Activated naive CD8-positive, alpha-beta T cell (primary cell): ENCODE measurements around the gene KEL.
"Not testable (repeated sequence)": the region's sequence is repeated elsewhere in the genome, so short reads cannot be mapped to it uniquely, and the experiment has no call there.

Experiments
- H3K27ac Mint-ChIP-seq: one replicate; pipeline ENCODE4 v1.8.0; 2021; ENCODE audit warnings: mixed read lengths
- H3K27me3 Mint-ChIP-seq: one replicate; pipeline ENCODE4 v1.8.0; 2021; ENCODE audit warnings: mixed read lengths
- H3K36me3 Mint-ChIP-seq: one replicate; pipeline ENCODE4 v1.8.0; 2021; ENCODE audit warnings: mixed read lengths
- H3K4me1 Mint-ChIP-seq: one replicate; pipeline ENCODE4 v1.8.0; 2021; ENCODE audit warnings: low read depth, mixed read lengths
- H3K4me3 Mint-ChIP-seq: one replicate; pipeline ENCODE4 v1.8.0; 2021; ENCODE audit warnings: mild to moderate bottlenecking, mixed read lengths
- H3K9me3 Mint-ChIP-seq: one replicate; pipeline ENCODE4 v1.8.0; 2021; ENCODE audit warnings: low read depth, mixed read lengths

KEL gene

GRCh38 chr7:142978402-142978801 is 16.2 kb upstream of the KEL start:
- H3K27ac Mint-ChIP-seq, H3K4me3 Mint-ChIP-seq, H3K27me3 Mint-ChIP-seq, H3K36me3 Mint-ChIP-seq, H3K4me1 Mint-ChIP-seq: not testable (repeated sequence)
- H3K9me3 Mint-ChIP-seq: peaks cover 15% of the 10 kb centered on the region

- no peaks in the 10 kb centered on the region for H3K4me1 Mint-ChIP-seq
- no peaks in the 10 kb centered on the region for H3K36me3 Mint-ChIP-seq
- H3K4me3 Mint-ChIP-seq: no peak overlapping the region
- peaks cover 4% of the 10 kb centered on the region for H3K9me3 Mint-ChIP-seq
- no peak overlapping the region for H3K27ac Mint-ChIP-seq
- peaks cover 7% of the 10 kb centered on the region for H3K27me3 Mint-ChIP-seq
Observed at GRCh38 chr7:142974626-142975025, 12.5 kb upstream of the KEL start.

GRCh38 chr7:142969183-142969582 is 7.0 kb upstream of the KEL start:
- H3K9me3 Mint-ChIP-seq: no peaks in the 10 kb centered on the region
- peaks cover 19% of the 10 kb centered on the region for H3K27me3 Mint-ChIP-seq
- H3K4me3 Mint-ChIP-seq: no peak overlapping the region
- H3K4me1 Mint-ChIP-seq: no peaks in the 10 kb centered on the region
- no peaks in the 10 kb centered on the region for H3K36me3 Mint-ChIP-seq
- H3K27ac Mint-ChIP-seq: no peak overlapping the region

- Mint-ChIP-seq H3K36me3 (no peaks in the 10 kb centered on the region), H3K9me3 (no peaks in the 10 kb centered on the region), H3K4me3 (no peak overlapping the region), H3K27me3 (peaks cover 21% of the 10 kb centered on the region), H3K27ac (no peak overlapping the region), H3K4me1 (no peaks in the 10 kb centered on the region)
Observed at GRCh38 chr7:142968229-142968628, 6.1 kb upstream of the KEL start.

- peaks cover 13% of the 10 kb centered on the region for H3K27me3 Mint-ChIP-seq
- no peak overlapping the region for H3K4me3 Mint-ChIP-seq
- H3K4me1 Mint-ChIP-seq: no peaks in the 10 kb centered on the region
- no peaks in the 10 kb centered on the region for H3K36me3 Mint-ChIP-seq
- H3K9me3 Mint-ChIP-seq: no peaks in the 10 kb centered on the region
- no peak overlapping the region for H3K27ac Mint-ChIP-seq
Observed at GRCh38 chr7:142964502-142965246, 2.5 kb upstream of the KEL start.

- H3K9me3 Mint-ChIP-seq: no peaks in the 10 kb centered on the region
- no peaks in the 10 kb centered on the region for H3K4me1 Mint-ChIP-seq
- H3K27me3 Mint-ChIP-seq: peaks cover 13% of the 10 kb centered on the region
- H3K27ac Mint-ChIP-seq: no peak overlapping the region
- H3K36me3 Mint-ChIP-seq: no peaks in the 10 kb centered on the region
- H3K4me3 Mint-ChIP-seq: no peak overlapping the region
Observed at GRCh38 chr7:142963993-142964392, 1.8 kb upstream of the KEL start.

GRCh38 chr7:142962991-142963390 is 828 bp upstream of the KEL start:
- Mint-ChIP-seq H3K27ac (no peak overlapping the region), H3K9me3 (no peaks in the 10 kb centered on the region), H3K27me3 (peaks cover 14% of the 10 kb centered on the region), H3K4me3 (no peak overlapping the region), H3K4me1 (no peaks in the 10 kb centered on the region), H3K36me3 (no peaks in the 10 kb centered on the region)

- Mint-ChIP-seq H3K9me3 (peaks cover 4% of the 10 kb centered on the region), H3K27me3 (peaks cover 8% of the 10 kb centered on the region), H3K4me3 (no peak overlapping the region), H3K36me3 (peaks cover 2% of the 10 kb centered on the region), H3K27ac (no peak overlapping the region), H3K4me1 (no peaks in the 10 kb centered on the region)
Observed at GRCh38 chr7:142961595-142961972, 579 bp downstream of the KEL start.

- no peaks in the 10 kb centered on the region for H3K4me1 Mint-ChIP-seq
- H3K27me3 Mint-ChIP-seq: peaks cover 8% of the 10 kb centered on the region
- no peak overlapping the region for H3K27ac Mint-ChIP-seq
- H3K9me3 Mint-ChIP-seq: peaks cover 10% of the 10 kb centered on the region
- H3K36me3 Mint-ChIP-seq: peaks cover 4% of the 10 kb centered on the region
- H3K4me3 Mint-ChIP-seq: no peak overlapping the region
Observed at GRCh38 chr7:142960955-142961512, 1.1 kb downstream of the KEL start.

GRCh38 chr7:142959202-142959601 is 3.0 kb downstream of the KEL start:
- no peak overlapping the region for H3K27ac Mint-ChIP-seq
- H3K4me3 Mint-ChIP-seq: no peak overlapping the region
- peaks cover 6% of the 10 kb centered on the region for H3K36me3 Mint-ChIP-seq
- H3K27me3 Mint-ChIP-seq: peaks cover 3% of the 10 kb centered on the region
- H3K9me3 Mint-ChIP-seq: peaks cover 20% of the 10 kb centered on the region
- no peaks in the 10 kb centered on the region for H3K4me1 Mint-ChIP-seq

- H3K36me3 Mint-ChIP-seq: peaks cover 6% of the 10 kb centered on the region
- H3K4me3 Mint-ChIP-seq: no peak overlapping the region
- peaks cover 26% of the 10 kb centered on the region for H3K9me3 Mint-ChIP-seq
- H3K4me1 Mint-ChIP-seq: no peaks in the 10 kb centered on the region
- H3K27me3 Mint-ChIP-seq: peaks cover 2% of the 10 kb centered on the region
- H3K27ac Mint-ChIP-seq: no peak overlapping the region
Observed at GRCh38 chr7:142957723-142958122, 4.4 kb downstream of the KEL start.

- Mint-ChIP-seq H3K27ac (no peak overlapping the region), H3K27me3 (peaks cover 2% of the 10 kb centered on the region), H3K4me3 (no peak overlapping the region), H3K9me3 (peaks cover 26% of the 10 kb centered on the region), H3K36me3 (peaks cover 6% of the 10 kb centered on the region), H3K4me1 (no peaks in the 10 kb centered on the region)
Observed at GRCh38 chr7:142956951-142957623, 5.1 kb downstream of the KEL start.

GRCh38 chr7:142954680-142955268 is 7.4 kb downstream of the KEL start:
- Mint-ChIP-seq H3K4me1 (no peaks in the 10 kb centered on the region), H3K27me3 (peaks cover 6% of the 10 kb centered on the region), H3K27ac (no peak overlapping the region), H3K9me3 (peaks cover 26% of the 10 kb centered on the region), H3K36me3 (peaks cover 6% of the 10 kb centered on the region), H3K4me3 (no peak overlapping the region)

GRCh38 chr7:142950235-142950634 is 11.9 kb downstream of the KEL start:
- Mint-ChIP-seq H3K27ac (no peak overlapping the region), H3K9me3 (peaks cover 10% of the 10 kb centered on the region), H3K36me3 (no peaks in the 10 kb centered on the region), H3K4me1 (no peaks in the 10 kb centered on the region), H3K4me3 (no peak overlapping the region), H3K27me3 (peaks cover 6% of the 10 kb centered on the region)

- Mint-ChIP-seq H3K36me3 (no peaks in the 10 kb centered on the region), H3K4me1 (no peaks in the 10 kb centered on the region), H3K9me3 (no peaks in the 10 kb centered on the region), H3K4me3 (no peak overlapping the region), H3K27ac (no peak overlapping the region), H3K27me3 (peaks cover 6% of the 10 kb centered on the region)
Observed at GRCh38 chr7:142948603-142949002, 13.6 kb downstream of the KEL start.
